Measurements from ENCODE around the gene TUBD1.

The TUBD1 gene

GRCh38 chr17:59814685-59815084 lies 78.1 kb downstream of the TUBD1 start:
- no peak for DNase-seq

GRCh38 chr17:59814276-59814675 lies 78.5 kb downstream of the TUBD1 start:
- no peak for DNase-seq

GRCh38 chr17:59812139-59812538 lies 80.6 kb downstream of the TUBD1 start:
- DNase-seq: no peak

- no peak for DNase-seq
Measured at GRCh38 chr17:59811209-59811608, 81.5 kb downstream of the TUBD1 start.

GRCh38 chr17:59810894-59811153 lies 81.9 kb downstream of the TUBD1 start:
- DNase-seq: no peak

Measured in NCI-H2171 (cell line).